Astrocyte (in vitro differentiated cells and primary cell): ENCODE measurements around the gene TMEM143.

ENCODE experiments used
- CTCF ChIP-seq: IDR thresholded peaks from 2 replicates; pipeline ENCODE4 v1.5.1; 2011; ENCODE audit warnings: low read depth, mild to moderate bottlenecking, inconsistent platforms, low read length, moderate library complexity; ENCODE audit not compliant: insufficient read depth
- EZH2 ChIP-seq: IDR thresholded peaks from 2 replicates; pipeline ENCODE4 v1.6.1; 2012; ENCODE audit warnings: mild to moderate bottlenecking, low read length, inconsistent platforms; ENCODE audit not compliant: insufficient read depth

GRCh38 chr19:48353677-48354076 lies 10.1 kb downstream of the TMEM143 start:
- TF ChIP-seq CTCF (no peak), EZH2 (no peak)
